ENCODE results near the gene TSEN54.
A peak's percentile ranks its signal among the peaks of the same experiment; 100 is the strongest.

The TSEN54 gene

DNA sequence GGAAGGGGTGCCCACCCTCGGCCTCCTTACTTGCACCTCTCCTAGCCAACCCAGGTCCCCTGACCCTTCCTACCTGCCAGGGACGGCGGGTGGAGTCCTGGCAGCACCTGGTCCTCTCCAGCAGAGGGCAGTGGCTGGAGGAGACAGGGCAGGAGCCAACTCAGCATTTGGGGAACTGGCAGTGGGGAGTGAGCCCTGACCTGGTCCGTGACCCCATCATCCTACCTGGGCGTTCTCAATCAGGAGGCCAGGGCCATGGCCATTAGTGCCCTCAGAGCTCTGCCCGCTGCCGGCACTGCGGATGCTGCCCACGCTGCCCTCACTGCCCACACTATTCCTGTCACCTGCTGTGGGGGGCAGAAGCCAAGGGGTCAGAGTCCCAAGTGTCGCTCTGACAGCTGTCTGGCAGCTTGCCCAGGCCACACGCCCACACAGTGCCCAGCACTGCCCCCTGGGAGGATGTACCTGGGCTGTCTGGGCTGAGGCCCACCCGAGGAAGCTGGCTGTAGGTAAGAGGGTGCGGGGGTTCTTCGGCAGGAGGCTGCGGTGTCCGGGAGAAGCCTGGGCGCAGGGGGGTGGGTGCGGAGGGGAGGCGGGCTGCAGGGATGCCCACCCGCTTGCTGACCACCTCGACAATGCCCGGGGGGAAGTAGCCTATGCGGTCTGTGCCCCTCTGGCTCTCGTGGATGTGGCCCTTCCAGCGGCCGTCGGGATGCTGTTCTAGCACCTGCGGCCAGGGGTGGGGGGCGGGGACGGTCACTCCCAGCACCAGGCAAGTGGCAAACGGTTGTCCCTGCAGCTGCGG, 11.8 kb upstream of the TSEN54 start:
- DNase-seq, result peak in 1 of 2 donors; percentile 27

DNA sequence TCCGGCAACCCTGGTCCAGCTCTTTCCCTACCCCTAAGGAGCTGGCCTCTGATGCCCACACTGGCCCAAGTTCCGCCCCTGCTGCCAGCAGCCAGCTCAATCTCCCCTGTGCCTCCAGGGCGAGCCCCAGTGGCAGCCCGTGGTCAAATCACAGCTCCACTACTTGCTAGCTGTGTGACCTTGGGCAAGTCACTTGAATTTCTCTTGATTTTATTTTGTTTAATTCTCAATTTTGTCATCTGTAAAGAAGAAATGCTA, 11.2 kb upstream of the TSEN54 start:
- DNase-seq, result no peak

DNA sequence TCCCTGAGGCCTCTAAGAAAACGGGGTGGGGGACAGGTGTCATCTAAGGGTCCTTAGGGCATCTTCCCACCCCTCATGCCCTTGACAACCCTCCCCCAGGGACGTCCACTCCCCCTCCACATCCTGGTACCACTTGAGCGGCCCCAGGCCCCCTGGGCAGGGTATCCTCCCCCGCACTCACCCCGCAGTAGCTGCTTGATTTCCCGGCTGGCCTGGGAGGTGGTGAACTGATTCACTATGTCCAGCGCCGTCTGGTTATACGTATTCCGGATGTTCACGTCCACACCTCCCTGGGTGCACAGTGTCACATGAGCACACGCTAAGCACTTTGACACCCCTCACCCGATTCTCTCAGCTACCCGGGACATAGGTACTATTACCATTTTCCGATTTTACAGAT, 10.7 kb upstream of the TSEN54 start:
- DNase-seq, result no peak

DNA sequence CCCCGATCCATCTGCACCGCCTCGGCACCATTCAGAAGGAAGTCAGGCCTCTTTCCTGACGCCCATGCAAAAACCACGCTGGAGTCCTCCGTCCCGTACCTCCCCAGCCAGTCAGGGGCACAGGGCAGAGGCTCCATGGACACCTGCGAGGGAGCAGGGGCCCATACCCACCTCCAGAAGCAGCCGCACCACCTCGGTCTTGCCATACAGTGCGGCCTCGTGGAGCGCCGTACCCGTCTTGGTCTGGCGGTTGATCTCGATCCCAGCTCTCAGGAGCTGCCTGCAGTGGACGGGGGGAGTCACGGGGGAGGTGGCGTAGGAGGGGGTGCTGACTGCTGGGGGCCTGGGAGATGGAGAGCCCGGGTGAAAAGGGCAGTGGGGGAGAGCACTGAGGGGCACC, 10.2 kb upstream of the TSEN54 start:
- no peak for DNase-seq

GRCh38 chr17:75506888-75507287, 9.4 kb upstream of the TSEN54 start:
- no peak for DNase-seq

DNA sequence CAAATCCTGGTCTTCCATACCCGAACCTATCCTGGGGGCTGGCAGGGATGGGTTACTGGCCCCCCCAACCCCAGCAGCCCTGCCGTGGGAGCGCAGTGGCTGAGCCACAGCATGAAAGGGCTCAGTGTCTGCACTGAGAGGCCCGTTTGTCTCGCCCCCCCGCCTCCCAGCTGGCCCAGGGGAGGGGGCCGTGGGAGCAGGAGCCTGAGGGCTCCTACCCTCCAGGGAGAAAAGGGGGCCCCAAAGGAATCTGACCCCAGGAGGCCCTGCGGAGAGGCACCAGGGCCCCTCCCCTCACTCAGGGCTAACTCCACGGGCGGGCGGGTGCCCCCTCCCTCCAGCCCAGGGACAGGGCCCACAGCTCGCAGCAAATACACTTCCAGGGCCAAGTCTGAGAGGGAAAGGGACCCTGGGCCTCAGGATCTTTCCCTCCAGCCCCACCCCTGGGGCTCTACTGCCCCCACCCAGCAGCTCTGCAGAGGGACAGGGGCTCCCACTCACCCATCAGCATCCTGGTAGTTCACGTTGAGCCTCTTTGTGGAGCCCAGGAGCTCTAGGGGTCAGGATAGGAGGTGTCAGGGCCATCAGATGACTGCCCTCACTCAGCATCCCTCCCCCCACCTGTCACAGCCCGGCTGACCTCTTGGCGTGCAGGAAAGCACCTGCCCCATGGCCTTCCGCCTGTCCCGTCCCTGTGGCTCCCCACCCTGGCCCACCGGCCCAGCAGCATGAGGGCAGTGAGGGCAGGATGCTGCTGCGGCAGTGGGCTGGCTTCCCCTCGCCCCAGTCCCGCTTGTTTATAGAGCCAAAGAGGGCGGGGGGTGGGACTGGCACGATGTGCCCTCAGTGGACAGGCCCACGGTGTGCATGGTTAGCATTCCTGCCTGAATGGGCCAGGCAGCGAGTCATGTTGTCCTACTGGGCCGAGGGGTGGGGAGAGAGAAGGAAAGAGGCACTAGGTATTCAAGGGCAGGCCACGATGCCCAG, 8.3 kb upstream of the TSEN54 start:
- no peak for DNase-seq

- no peak for DNase-seq
These were observed 7.4 kb upstream of the TSEN54 start for GRCh38 chr17:75508931-75509361.

GRCh38 chr17:75509528-75510258, 6.6 kb upstream of the TSEN54 start:
- no peak for DNase-seq

DNA sequence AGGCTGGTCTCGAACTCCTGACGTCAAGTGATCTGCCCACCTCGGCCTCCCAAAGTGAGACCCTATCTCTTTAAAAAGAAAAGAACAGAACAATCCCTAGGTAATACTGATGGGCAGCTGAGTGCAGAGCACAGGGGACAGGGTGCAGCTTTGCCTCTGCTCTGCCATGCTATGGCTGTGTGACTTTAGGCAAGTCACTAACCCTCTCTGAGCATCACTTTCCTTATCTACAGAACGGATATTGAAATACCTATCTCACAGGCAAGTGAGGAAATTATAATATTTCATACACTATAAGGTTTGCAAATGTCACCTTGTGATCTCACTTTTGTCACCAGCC, 5.1 kb upstream of the TSEN54 start:
- DNase-seq, result no peak

- DNase-seq, result no peak
These were observed 4.4 kb upstream of the TSEN54 start for GRCh38 chr17:75511610-75512575.

- DNase-seq, result no peak
These were observed 3.2 kb upstream of the TSEN54 start for GRCh38 chr17:75512926-75513640.

DNA sequence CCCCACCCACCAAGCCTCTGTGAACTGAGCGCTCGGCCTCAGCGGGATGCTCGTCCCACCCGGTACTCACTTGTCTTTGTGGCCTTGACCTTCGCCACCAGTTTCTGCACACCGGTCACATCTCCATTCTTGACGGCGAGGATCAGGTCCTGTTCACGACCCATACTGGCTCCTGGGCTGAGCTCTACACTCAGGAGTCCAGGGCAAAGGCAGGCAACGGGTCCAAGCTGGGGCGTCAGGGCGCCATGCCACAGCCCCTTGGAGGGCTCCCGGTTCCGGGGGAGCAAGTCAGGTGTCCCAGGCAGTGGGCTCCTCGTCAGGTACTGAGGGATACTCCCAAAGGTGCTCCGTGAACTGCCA, 2.7 kb upstream of the TSEN54 start:
- no peak for DNase-seq

GRCh38 chr17:75514299-75514918, 1.9 kb upstream of the TSEN54 start:
- DNase-seq, result no peak

DNA sequence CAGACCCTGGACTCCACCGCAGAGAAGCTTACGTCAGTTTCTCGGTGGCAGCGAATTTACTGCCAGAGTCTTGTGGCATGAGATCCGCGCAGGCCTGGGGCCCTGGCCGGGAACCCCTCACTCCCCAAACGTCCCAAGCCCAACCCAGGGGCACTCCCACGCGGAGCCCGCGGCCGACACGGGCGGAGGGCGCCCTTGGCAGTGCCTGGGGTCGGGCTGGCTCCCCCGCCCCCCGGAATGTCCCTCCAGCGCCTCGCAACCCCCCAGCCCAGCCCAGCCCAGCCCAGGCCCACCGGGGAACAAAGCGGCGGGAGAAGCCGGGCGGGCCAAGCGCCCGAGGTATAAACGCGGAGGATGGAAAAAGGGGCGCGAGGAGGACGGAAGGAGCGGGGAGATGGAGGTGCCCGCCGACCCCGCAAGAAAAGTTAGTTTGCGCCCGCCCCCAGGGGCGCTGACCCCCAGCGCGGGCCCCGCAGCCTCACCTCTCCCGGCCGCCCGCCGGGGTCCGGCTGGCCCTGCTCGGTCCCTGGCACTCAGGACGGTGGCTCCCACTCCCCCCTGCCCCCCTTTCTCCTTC, 1.3 kb upstream of the TSEN54 start:
- DNase-seq, result no peak

GRCh38 chr17:75515496-75516254, 653 bp upstream of the TSEN54 start, which contains the start of gene CASKIN2:
TSS of gene CASKIN2 (minus strand) at chr17:75515537. CDS start at chr17:75513804, 1,733 bp downstream.
- peak; percentile 68 to 74 for DNase-seq

DNA sequence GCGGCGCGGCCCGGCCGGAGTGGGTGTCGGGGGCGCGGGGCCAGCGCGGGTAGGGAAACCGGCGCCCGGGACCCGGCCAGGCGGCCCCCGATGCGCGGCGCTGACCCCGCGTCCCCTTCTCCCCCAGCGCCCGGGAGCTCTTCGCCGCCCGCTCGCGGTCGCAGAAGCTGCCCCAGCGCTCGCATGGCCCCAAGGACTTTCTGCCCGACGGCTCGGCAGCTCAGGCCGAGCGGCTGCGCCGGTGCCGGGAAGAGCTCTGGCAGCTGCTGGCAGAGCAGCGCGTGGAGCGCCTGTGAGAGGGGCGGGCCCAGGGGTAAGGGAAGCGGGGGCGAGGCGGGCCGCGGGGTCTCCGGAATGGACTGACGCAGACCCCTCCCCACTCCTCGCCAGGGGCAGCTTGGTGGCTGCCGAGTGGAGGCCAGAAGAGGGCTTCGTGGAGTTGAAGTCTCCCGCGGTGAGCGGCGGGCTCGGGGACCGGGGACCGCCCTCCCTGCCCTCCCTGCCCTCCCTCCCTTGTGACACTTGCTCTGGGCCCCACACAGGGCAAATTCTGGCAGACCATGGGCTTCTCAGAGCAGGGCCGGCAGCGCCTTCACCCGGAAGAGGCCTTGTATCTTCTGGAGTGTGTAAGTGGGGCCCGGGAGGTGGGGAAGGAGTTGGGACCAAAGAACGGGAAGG, 430 bp downstream of the TSEN54 start:
- DNase-seq, result peak; percentile 37 to 38

- DNase-seq, result peak; percentile 28 to 39
These were observed 1.1 kb downstream of the TSEN54 start for GRCh38 chr17:75517297-75517865.

- peak in 1 of 2 donors; percentile 15 for DNase-seq
These were observed 1.9 kb downstream of the TSEN54 start for GRCh38 chr17:75518201-75518600.

GRCh38 chr17:75518983-75519537, 2.7 kb downstream of the TSEN54 start:
- DNase-seq, result no peak
